H1 (cell line): Measurements from ENCODE around the gene RNF39. TPM values are rescaled to one million over a fixed set of nuclear protein-coding genes. Genes with fewer than 3 reads are reported as not detected.

Experiments used
- CTCF ChIA-PET: fragments of 300-600 bp; sonication (Branson Sonifier 250); formaldehyde crosslinking; loops from one replicate; lab custom pipeline; 2021; ENCODE audit not compliant: partially characterized antibody; lab: Charles Lee
- POLR2A ChIA-PET: fragments of 300-600 bp; sonication (Branson Sonifier 250); formaldehyde crosslinking; loops from one replicate; lab custom pipeline; 2021; ENCODE audit warnings: inconsistent platforms; ENCODE audit not compliant: partially characterized antibody; lab: Charles Lee
- DNase-seq, 2 experiments: peaks; one replicate each; pipeline versions ENCODE4 v3.0.0 to v3.0.0-alpha.2; 2010 to 2022; ENCODE audit warnings: low spot score in 2 of 2, low read depth in 1 of 2, mixed read lengths in 1 of 2
- FAIRE-seq: peaks from 2 replicates; lab custom pipeline; 2011; peaks lifted over from hg19 to GRCh38; lab: Jason Lieb, UNC
- H2AFZ ChIP-seq: 2 replicates; pipeline ENCODE4 v1.8.1; 2012; ENCODE audit warnings: low read length, inconsistent platforms
- H2AK5ac ChIP-seq: 2 replicates; pipeline ENCODE4 v1.6.1; 2013; ENCODE audit warnings: low read depth, low read length
- H2BK120ac ChIP-seq: replicated peaks from 2 replicates; pipeline ENCODE3; 2013; ENCODE audit warnings: low read depth, low read length, inconsistent platforms
- H2BK12ac ChIP-seq: 2 replicates; pipeline ENCODE4 v1.6.1; 2013; ENCODE audit warnings: low read depth, low read length
- H2BK15ac ChIP-seq: 2 replicates; pipeline ENCODE4 v1.6.1; 2013; ENCODE audit warnings: low read length
- H2BK20ac ChIP-seq: 2 replicates; pipeline ENCODE4 v1.6.1; 2013; ENCODE audit warnings: low read length
- H2BK5ac ChIP-seq: 2 replicates; pipeline ENCODE4 v1.6.1; 2013; ENCODE audit warnings: low read depth, low read length
- H3K14ac ChIP-seq: 2 replicates; pipeline ENCODE4 v1.6.1; 2013; ENCODE audit warnings: inconsistent platforms; ENCODE audit not compliant: insufficient read length
- H3K18ac ChIP-seq: 2 replicates; pipeline ENCODE4 v1.6.1; 2013; ENCODE audit warnings: low read length; ENCODE audit errors: extremely low read depth
- H3K23ac ChIP-seq: 2 replicates; pipeline ENCODE4 v1.6.1; 2013; ENCODE audit warnings: inconsistent platforms; ENCODE audit not compliant: insufficient read length
- H3K23me2 ChIP-seq: 2 replicates; pipeline ENCODE4 v1.6.1; 2013; ENCODE audit warnings: low read depth, low read length
- H3K27ac ChIP-seq: 2 replicates; pipeline ENCODE4 v1.6.1; 2011; ENCODE audit warnings: low read depth, low read length, inconsistent platforms
- H3K27me3 ChIP-seq, 4 experiments: replicated peaks in 1 of 4; 1 replicate in 1 of 4; 2 replicates in 3 of 4; pipeline versions ENCODE4 v1.6.1 to v1.8.1; 2011 to 2013; ENCODE audit warnings: low read length in 3 of 4, mild to moderate bottlenecking in 3 of 4, inconsistent platforms in 2 of 4, mixed read lengths in 2 of 4, moderate library complexity in 1 of 4; ENCODE audit not compliant: control insufficient read depth in 3 of 4, insufficient read depth in 3 of 4; ENCODE audit errors: extremely low read depth in 1 of 4
- H3K36me3 ChIP-seq, 4 experiments: 2 replicates each; pipeline versions ENCODE4 v1.6.1 to v1.8.1; 2011 to 2013; ENCODE audit warnings: mild to moderate bottlenecking in 4 of 4, low read length in 3 of 4, moderate library complexity in 2 of 4, control low read depth in 1 of 4, inconsistent platforms in 1 of 4; ENCODE audit not compliant: insufficient read depth in 4 of 4, control insufficient read depth in 2 of 4
- H3K4ac ChIP-seq: replicated peaks from 2 replicates; pipeline ENCODE3; 2013; ENCODE audit warnings: low read length, low read depth, mixed read lengths, inconsistent platforms; ENCODE audit not compliant: insufficient read length
- H3K4me1 ChIP-seq, 4 experiments: replicated peaks in 1 of 4; 1 replicate in 1 of 4; 2 replicates in 3 of 4; pipeline versions ENCODE4 v1.6.1 to v1.8.1; 2011 to 2013; ENCODE audit warnings: low read length in 3 of 4, inconsistent platforms in 2 of 4, mixed read lengths in 1 of 4; ENCODE audit not compliant: insufficient read depth in 4 of 4, control insufficient read depth in 3 of 4
- H3K4me2 ChIP-seq, 2 experiments: 2 replicates each; pipeline versions ENCODE4 v1.6.1 to v1.8.1; 2011 to 2013; ENCODE audit warnings: low read depth in 2 of 2, low read length in 2 of 2, control low read depth in 1 of 2, inconsistent platforms in 1 of 2, mild to moderate bottlenecking in 1 of 2; ENCODE audit not compliant: insufficient read depth in 1 of 2
- H3K4me3 ChIP-seq, 4 experiments: fragments of 200-600, 300-600 bp in 1 of 4; sonication (generic), shearing (Covaris generic), sonication (Bioruptor Twin) in 1 of 4; 2 replicates each; pipeline versions ENCODE4 v1.5.1 to v1.8.1; 2011 to 2016; ENCODE audit warnings: low read length in 4 of 4, low read depth in 3 of 4, control low read depth in 2 of 4, inconsistent platforms in 2 of 4, mild to moderate bottlenecking in 2 of 4, mixed read lengths in 1 of 4, moderate library complexity in 1 of 4; ENCODE audit not compliant: insufficient read depth in 2 of 4; ENCODE audit errors: extremely low read depth in 1 of 4
- H3K56ac ChIP-seq: replicated peaks from 2 replicates; pipeline ENCODE3; 2013; ENCODE audit warnings: low read depth, mild to moderate bottlenecking, mixed read lengths, low read length, inconsistent platforms; ENCODE audit not compliant: insufficient read length
- H3K79me1 ChIP-seq: 2 replicates; pipeline ENCODE4 v1.6.1; 2013; ENCODE audit warnings: low read depth, low read length, control low read depth
- H3K79me2 ChIP-seq, 2 experiments: 2 replicates each; pipeline versions ENCODE4 v1.6.1 to v1.8.1; 2012 to 2013; ENCODE audit warnings: low read length in 2 of 2, mild to moderate bottlenecking in 2 of 2, inconsistent platforms in 1 of 2; ENCODE audit not compliant: insufficient read depth in 2 of 2, control insufficient read depth in 1 of 2
- H3K9ac ChIP-seq, 4 experiments: replicated peaks in 1 of 4; 1 replicate in 1 of 4; 2 replicates in 3 of 4; pipeline versions ENCODE4 v1.6.1 to v1.8.1; 2011 to 2013; ENCODE audit warnings: low read depth in 3 of 4, low read length in 3 of 4, control low read depth in 2 of 4, mild to moderate bottlenecking in 2 of 4, moderate library complexity in 2 of 4, inconsistent platforms in 1 of 4; ENCODE audit errors: extremely low read depth in 1 of 4
- H3K9me3 ChIP-seq, 2 experiments: 2 replicates each; pipeline versions ENCODE4 v1.6.1 to v1.8.1; 2012 to 2013; ENCODE audit warnings: mild to moderate bottlenecking in 2 of 2, moderate library complexity in 2 of 2, control low read depth in 1 of 2, inconsistent platforms in 1 of 2, low read depth in 1 of 2, low read length in 1 of 2, mixed read lengths in 1 of 2; ENCODE audit not compliant: insufficient read depth in 2 of 2
- H4K20me1 ChIP-seq, 2 experiments: replicated peaks in 1 of 2; 2 replicates each; pipeline versions ENCODE3 to v1.8.1; 2011 to 2013; ENCODE audit warnings: inconsistent platforms in 2 of 2, low read length in 2 of 2, mild to moderate bottlenecking in 1 of 2; ENCODE audit not compliant: insufficient read depth in 2 of 2, control insufficient read depth in 1 of 2
- H4K5ac ChIP-seq: 2 replicates; pipeline ENCODE4 v1.6.1; 2013; ENCODE audit warnings: low read length, low read depth, mixed read lengths, inconsistent platforms; ENCODE audit not compliant: insufficient read length
- H4K8ac ChIP-seq: 2 replicates; pipeline ENCODE4 v1.8.0; 2013; ENCODE audit warnings: mild to moderate bottlenecking, moderate library complexity, low read length, inconsistent platforms; ENCODE audit not compliant: insufficient read depth; ENCODE audit errors: extremely low read depth
- H4K91ac ChIP-seq: replicated peaks from 2 replicates; pipeline ENCODE3; 2013; ENCODE audit warnings: low read length, mixed read lengths, inconsistent platforms; ENCODE audit not compliant: insufficient read length
- CHD1 ChIP-seq: IDR thresholded peaks from 2 replicates; pipeline ENCODE4 v1.6.1; 2012; ENCODE audit warnings: low read depth, low read length, improper control_type of control experiment
- CHD2 ChIP-seq: IDR thresholded peaks from 2 replicates; pipeline ENCODE4 v1.6.1; 2012; ENCODE audit warnings: low read length, improper control_type of control experiment
- CTCF ChIP-seq, 3 experiments: IDR thresholded peaks; 1 replicate in 2 of 3; 2 replicates in 1 of 3; pipeline versions ENCODE4 v1.5.1 to v1.6.1; 2011; ENCODE audit warnings: low read length in 3 of 3, mild to moderate bottlenecking in 3 of 3, inconsistent platforms in 2 of 3, low read depth in 1 of 3, moderate library complexity in 1 of 3; ENCODE audit not compliant: insufficient read depth in 1 of 3; ENCODE audit errors: control extremely low read depth in 1 of 3
- EGR1 ChIP-seq: IDR thresholded peaks from 2 replicates; pipeline ENCODE4 v1.6.1; 2011; ENCODE audit warnings: low read depth, low read length, borderline replicate concordance
- PHF8 ChIP-seq: fragments of 200-600 bp; sonication (generic); conservative IDR thresholded peaks from 2 replicates; pipeline ENCODE4 v1.7.1; 2012; ENCODE audit warnings: low read depth, mild to moderate bottlenecking, inconsistent platforms, low read length, moderate library complexity
- POU5F1 ChIP-seq: IDR thresholded peaks from 2 replicates; pipeline ENCODE4 v1.6.1; 2011; ENCODE audit warnings: low read depth, mild to moderate bottlenecking, low read length, moderate library complexity
- RBBP5 ChIP-seq: IDR thresholded peaks from 2 replicates; pipeline ENCODE4 v1.7.1; 2012; ENCODE audit warnings: low read depth, mild to moderate bottlenecking, inconsistent platforms, low read length, moderate library complexity, borderline replicate concordance
- SIX5 ChIP-seq: IDR thresholded peaks from 2 replicates; pipeline ENCODE4 v1.6.1; 2011; ENCODE audit warnings: mild to moderate bottlenecking, low read depth, low read length
- SP1 ChIP-seq: IDR thresholded peaks from 2 replicates; pipeline ENCODE4 v1.6.1; 2011; ENCODE audit warnings: low read depth, low read length
- SRF ChIP-seq: IDR thresholded peaks from 2 replicates; pipeline ENCODE4 v1.6.1; 2011; ENCODE audit warnings: mild to moderate bottlenecking, low read depth, low read length, moderate library complexity
- SUZ12 ChIP-seq: fragments of 200-600 bp; sonication (generic); IDR thresholded peaks from 2 replicates; pipeline ENCODE4 v1.6.1; 2012; ENCODE audit warnings: mild to moderate bottlenecking, inconsistent platforms, low read length, moderate library complexity, mixed read lengths
- WGBS, 2 experiments: shearing (Covaris generic) in 1 of 2; methylation state at CpG; one replicate each; pipeline versions ENCODE4 v1.1.6 to v1.1.7; 2013 to 2015; ENCODE audit warnings: low lambda C conversion rate in 2 of 2, mixed read lengths in 2 of 2, inconsistent platforms in 1 of 2, low coverage in 1 of 2, missing lambda C conversion rate in 1 of 2; ENCODE audit not compliant: insufficient replicate concordance in 2 of 2, insufficient coverage in 1 of 2, insufficient read length in 1 of 2; ENCODE audit errors: extremely low coverage in 1 of 2, missing lambda C conversion rate in 1 of 2; 5-methylcytosine and 5-hydroxymethylcytosine counted together
- polyA plus RNA-seq, 7 experiments: library from polyadenylated mRNA; depleted of rRNA in 3 of 7; stranded (reverse) in 5 of 7; unstranded in 2 of 7; fragments of >200 nt in 5 of 7; fragments of 200-250 nt in 2 of 7; gene quantifications; 1 replicate in 5 of 7; 2 replicates in 1 of 7; 4 replicates in 1 of 7; pipeline versions ENCODE4 v1.2.1 to v1.2.3, GENCODE V29; 2011 to 2013; ENCODE audit warnings: missing spikeins in 2 of 7, mixed read lengths in 2 of 7
- total RNA-seq: library from RNA; stranded (reverse); fragmentation: NEBNext Ultra II Directional; extraction: Animal tissue kit (Norgen Biotek cat#: 25700); gene quantifications from 2 replicates; pipeline ENCODE4 v1.2.1, GENCODE V29; 2021
- TF ChIP-seq, protein P1 (sequence below): IDR thresholded peaks from 2 replicates; pipeline ENCODE4 v1.6.1; 2011; ENCODE audit warnings: low read length, improper control_type of control experiment

The RNF39 gene
- total and polyA plus RNA-seq, 2 of the 8 experiments (the other 6 are each of a cell fraction or from before 2014, with no cell fraction given) = 1.4 to 2.3 TPM

GRCh38 chr6:30022189-30022588 is 53.4 kb downstream of the RNF39 start:
- no peak overlapping the region for H4K91ac ChIP-seq
- no peak overlapping the region for H2BK120ac ChIP-seq
- no peak overlapping the region for H3K4ac ChIP-seq
- H3K36me3 ChIP-seq = no peaks in the 10 kb centered on the region
- DNase-seq = no peak
- H3K4me1 ChIP-seq = no peaks in the 10 kb centered on the region
- H3K9me3 ChIP-seq = no peaks in the 10 kb centered on the region
- H2BK20ac ChIP-seq = no peak overlapping the region
- CTCF ChIA-PET = no interaction called here
- H3K79me1 ChIP-seq = no peaks in the 10 kb centered on the region
- H2AFZ ChIP-seq = no peak overlapping the region
- H3K4me3 ChIP-seq = no peak overlapping the region
- POLR2A ChIA-PET = no interaction called here
- no peak overlapping the region for H3K9ac ChIP-seq
- no peak for FAIRE-seq
- no peak overlapping the region for H4K8ac ChIP-seq
- H2BK15ac ChIP-seq = no peak overlapping the region
- no peaks in the 10 kb centered on the region; the same call in 1 of the 2 replicates for H3K23me2 ChIP-seq
- H4K5ac ChIP-seq = no peak overlapping the region
- no peak overlapping the region for H2BK5ac ChIP-seq
- no peak overlapping the region for H3K14ac ChIP-seq
- H3K27me3 ChIP-seq = no peaks in the 10 kb centered on the region; a peak in 1 of 7 replicates
- H3K79me2 ChIP-seq = no peaks in the 10 kb centered on the region
- no peaks in the 10 kb centered on the region for H4K20me1 ChIP-seq
- H3K56ac ChIP-seq = no peak overlapping the region
- no peak overlapping the region for H3K18ac ChIP-seq
- 73% methylated on average over 3 of the region's 3 CpGs; no CpG with 5 or more reads in 1 of the 2 experiments for WGBS, 2 experiments
- H2AK5ac ChIP-seq = no peak overlapping the region
- no peak overlapping the region for H3K27ac ChIP-seq
- no peak overlapping the region for H3K4me2 ChIP-seq
- H3K23ac ChIP-seq = no peak overlapping the region
- no peak overlapping the region for H2BK12ac ChIP-seq
- TF ChIP-seq CHD2 (no peak), SIX5 (no peak), POU5F1 (no peak), PHF8 (no peak), SP1 (no peak), RBBP5 (no peak), SRF (no peak), SUZ12 (no peak), CHD1 (no peak), CTCF (IDR thresholded peaks at IDR 0.05; ENCODE audit: control extremely low read depth in 1 of 3, insufficient read depth in 1 of 3, low read depth in 1 of 3, low read length in 3 of 3) (no peak), EGR1 (no peak)
- TF ChIP-seq, protein P1, sequence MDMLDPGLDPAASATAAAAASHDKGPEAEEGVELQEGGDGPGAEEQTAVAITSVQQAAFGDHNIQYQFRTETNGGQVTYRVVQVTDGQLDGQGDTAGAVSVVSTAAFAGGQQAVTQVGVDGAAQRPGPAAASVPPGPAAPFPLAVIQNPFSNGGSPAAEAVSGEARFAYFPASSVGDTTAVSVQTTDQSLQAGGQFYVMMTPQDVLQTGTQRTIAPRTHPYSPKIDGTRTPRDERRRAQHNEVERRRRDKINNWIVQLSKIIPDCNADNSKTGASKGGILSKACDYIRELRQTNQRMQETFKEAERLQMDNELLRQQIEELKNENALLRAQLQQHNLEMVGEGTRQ = no peak
